SK-N-SH (cell line): ENCODE measurements around the gene NPW.

Experiments
- POLR2AphosphoS5 ChIP-seq: IDR thresholded peaks from 2 replicates; pipeline ENCODE4 v1.6.1; 2012; ENCODE audit warnings: low read depth, low read length
- TF ChIP-seq, protein P1 (sequence below): IDR thresholded peaks from 2 replicates; pipeline ENCODE4 v1.4.0; 2012; ENCODE audit warnings: low read depth, borderline replicate concordance
- TF ChIP-seq, protein P2 (sequence below): IDR thresholded peaks from 2 replicates; pipeline ENCODE4 v1.4.0; 2012; ENCODE audit warnings: low read depth
- TF ChIP-seq, protein P3 (sequence below): fragments of 200-600 bp; sonication (generic); IDR thresholded peaks from 2 replicates; pipeline ENCODE4 v1.6.1; 2017; ENCODE audit warnings: antibody characterized with exemption, mild to moderate bottlenecking, moderate library complexity

- TF ChIP-seq, protein P1, sequence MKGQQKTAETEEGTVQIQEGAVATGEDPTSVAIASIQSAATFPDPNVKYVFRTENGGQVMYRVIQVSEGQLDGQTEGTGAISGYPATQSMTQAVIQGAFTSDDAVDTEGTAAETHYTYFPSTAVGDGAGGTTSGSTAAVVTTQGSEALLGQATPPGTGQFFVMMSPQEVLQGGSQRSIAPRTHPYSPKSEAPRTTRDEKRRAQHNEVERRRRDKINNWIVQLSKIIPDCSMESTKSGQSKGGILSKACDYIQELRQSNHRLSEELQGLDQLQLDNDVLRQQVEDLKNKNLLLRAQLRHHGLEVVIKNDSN, result no peak
- TF ChIP-seq, protein P2, sequence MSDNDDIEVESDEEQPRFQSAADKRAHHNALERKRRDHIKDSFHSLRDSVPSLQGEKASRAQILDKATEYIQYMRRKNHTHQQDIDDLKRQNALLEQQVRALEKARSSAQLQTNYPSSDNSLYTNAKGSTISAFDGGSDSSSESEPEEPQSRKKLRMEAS, result no peak
- TF ChIP-seq POLR2AphosphoS5, result no peak
- TF ChIP-seq, protein P3, sequence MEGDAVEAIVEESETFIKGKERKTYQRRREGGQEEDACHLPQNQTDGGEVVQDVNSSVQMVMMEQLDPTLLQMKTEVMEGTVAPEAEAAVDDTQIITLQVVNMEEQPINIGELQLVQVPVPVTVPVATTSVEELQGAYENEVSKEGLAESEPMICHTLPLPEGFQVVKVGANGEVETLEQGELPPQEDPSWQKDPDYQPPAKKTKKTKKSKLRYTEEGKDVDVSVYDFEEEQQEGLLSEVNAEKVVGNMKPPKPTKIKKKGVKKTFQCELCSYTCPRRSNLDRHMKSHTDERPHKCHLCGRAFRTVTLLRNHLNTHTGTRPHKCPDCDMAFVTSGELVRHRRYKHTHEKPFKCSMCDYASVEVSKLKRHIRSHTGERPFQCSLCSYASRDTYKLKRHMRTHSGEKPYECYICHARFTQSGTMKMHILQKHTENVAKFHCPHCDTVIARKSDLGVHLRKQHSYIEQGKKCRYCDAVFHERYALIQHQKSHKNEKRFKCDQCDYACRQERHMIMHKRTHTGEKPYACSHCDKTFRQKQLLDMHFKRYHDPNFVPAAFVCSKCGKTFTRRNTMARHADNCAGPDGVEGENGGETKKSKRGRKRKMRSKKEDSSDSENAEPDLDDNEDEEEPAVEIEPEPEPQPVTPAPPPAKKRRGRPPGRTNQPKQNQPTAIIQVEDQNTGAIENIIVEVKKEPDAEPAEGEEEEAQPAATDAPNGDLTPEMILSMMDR, result no peak
Measured at GRCh38 chr16:2008631-2009163, 10.9 kb upstream of the NPW start.
